CD4-positive, alpha-beta T cell treated with Interferon gamma for 1 hour (primary cell): ENCODE results near the gene PPM1L.

ENCODE experiments used
- DNase-seq: peaks from one replicate; pipeline ENCODE4 v3.0.0-alpha.2; 2020

The PPM1L gene

GRCh38 chr3:161107311-161107710, 351.3 kb downstream of the PPM1L start:
- no peak for DNase-seq

- no peak for DNase-seq
These were observed 352.8 kb downstream of the PPM1L start for GRCh38 chr3:161108840-161109239.

GRCh38 chr3:161117646-161118045, 361.6 kb downstream of the PPM1L start:
- no peak for DNase-seq

- no peak for DNase-seq
These were observed 370.5 kb downstream of the PPM1L start for GRCh38 chr3:161126495-161126894.
